Neural cell (in vitro differentiated cells): ENCODE measurements around the gene ASPM. TPM values are rescaled to one million over a fixed set of nuclear protein-coding genes. Genes with fewer than 3 reads are reported as not detected.

Experiments
- H2AFZ ChIP-seq: fragments of 200-600, 300-800 bp; sonication (generic), shearing (Covaris generic); 2 replicates; pipeline ENCODE4 v1.6.0; 2014; ENCODE audit warnings: low read depth, mild to moderate bottlenecking, antibody characterized with exemption, low read length, moderate library complexity
- H3F3A ChIP-seq: fragments of 200-600 bp; shearing (Covaris generic); 2 replicates; pipeline ENCODE4 v1.6.1; 2016; ENCODE audit warnings: mild to moderate bottlenecking, moderate library complexity, mixed read lengths, antibody characterized with exemption, low read length; ENCODE audit not compliant: insufficient read depth, poor library complexity, severe bottlenecking
- H3K27ac ChIP-seq: fragments of 200-600, 300-800 bp; sonication (generic), shearing (Covaris generic); 2 replicates; pipeline ENCODE4 v1.5.1; 2014; ENCODE audit warnings: mild to moderate bottlenecking, low read length, moderate library complexity
- H3K27me3 ChIP-seq: fragments of 300-800, 200-600 bp; sonication (generic), shearing (Covaris generic); 2 replicates; pipeline ENCODE4 v1.6.0; 2014; ENCODE audit warnings: mild to moderate bottlenecking, low read depth, low read length, moderate library complexity; ENCODE audit not compliant: insufficient read depth
- H3K36me3 ChIP-seq: fragments of 300-800, 200-600 bp; sonication (generic), shearing (Covaris generic); 2 replicates; pipeline ENCODE4 v1.5.1; 2014; ENCODE audit warnings: mild to moderate bottlenecking, antibody characterized with exemption, low read length, moderate library complexity; ENCODE audit not compliant: insufficient read depth
- H3K4me2 ChIP-seq: fragments of 300-800, 200-600 bp; sonication (generic), shearing (Covaris generic); 2 replicates; pipeline ENCODE4 v1.6.0; 2014; ENCODE audit warnings: mild to moderate bottlenecking, low read length
- H3K4me3 ChIP-seq: fragments of 300-800, 200-600 bp; sonication (generic), shearing (Covaris generic); 2 replicates; pipeline ENCODE4 v1.5.1; 2014; ENCODE audit warnings: mild to moderate bottlenecking, low read length, moderate library complexity
- H3K79me2 ChIP-seq: fragments of 200-600 bp; shearing (Covaris generic); replicated peaks from 2 replicates; pipeline ENCODE4 v1.6.0; 2014; ENCODE audit warnings: mild to moderate bottlenecking, low read length, moderate library complexity; ENCODE audit not compliant: insufficient read depth
- H3K9ac ChIP-seq: fragments of 300-800, 200-600 bp; sonication (generic), shearing (Covaris generic); 2 replicates; pipeline ENCODE4 v1.6.1; 2016; ENCODE audit warnings: mild to moderate bottlenecking, low read length, mixed read lengths
- H3K9me2 ChIP-seq: fragments of 200-600 bp; shearing (Covaris generic); 2 replicates; pipeline ENCODE4 v1.6.1; 2016; ENCODE audit warnings: mild to moderate bottlenecking, low read length, mixed read lengths; ENCODE audit not compliant: insufficient read depth
- H3K9me3 ChIP-seq: fragments of 200-600, 300-800 bp; sonication (generic), shearing (Covaris generic); 2 replicates; pipeline ENCODE4 v1.6.1; 2016; ENCODE audit warnings: mild to moderate bottlenecking, mixed run types, low read length, moderate library complexity, mixed read lengths
- H4K20me1 ChIP-seq: fragments of 200-600 bp; shearing (Covaris generic); 2 replicates; pipeline ENCODE4 v1.6.1; 2016; ENCODE audit warnings: mild to moderate bottlenecking, mixed run types; ENCODE audit not compliant: insufficient read depth
- CTCF ChIP-seq: fragments of 450-650 bp; IDR thresholded peaks from 2 replicates; pipeline ENCODE4 v1.5.1; 2014; ENCODE audit warnings: antibody characterized with exemption, mild to moderate bottlenecking, moderate library complexity; ENCODE audit not compliant: poor library complexity, severe bottlenecking
- EP300 ChIP-seq: fragments of 450-650 bp; conservative IDR thresholded peaks from 2 replicates; pipeline ENCODE4 v1.6.1; 2014; ENCODE audit warnings: antibody characterized with exemption, mild to moderate bottlenecking, moderate library complexity; ENCODE audit not compliant: poor library complexity, severe bottlenecking
- EZH2 ChIP-seq: fragments of 200-600, 300-800 bp; shearing (Covaris generic), sonication (generic); IDR thresholded peaks from 2 replicates; pipeline ENCODE4 v1.6.1; 2014; ENCODE audit warnings: antibody characterized with exemption, low read length, borderline replicate concordance, mild to moderate bottlenecking; ENCODE audit not compliant: insufficient read depth, poor library complexity, severe bottlenecking
- MXI1 ChIP-seq: fragments of 450-650 bp; conservative IDR thresholded peaks from 2 replicates; pipeline ENCODE4 v1.6.1; 2014; ENCODE audit warnings: antibody characterized with exemption, mild to moderate bottlenecking; ENCODE audit not compliant: poor library complexity, severe bottlenecking
- POLR2AphosphoS5 ChIP-seq: IDR thresholded peaks from 2 replicates; pipeline ENCODE4 v1.6.1; 2012
- RAD21 ChIP-seq: fragments of 450-650 bp; conservative IDR thresholded peaks from 2 replicates; pipeline ENCODE4 v1.6.1; 2014; ENCODE audit warnings: antibody characterized with exemption, mild to moderate bottlenecking, moderate library complexity
- SMC3 ChIP-seq: fragments of 450-650 bp; conservative IDR thresholded peaks from 2 replicates; pipeline ENCODE4 v1.6.1; 2014; ENCODE audit warnings: antibody characterized with exemption, mild to moderate bottlenecking, moderate library complexity; ENCODE audit not compliant: poor library complexity
- TAF1 ChIP-seq: IDR thresholded peaks from 2 replicates; pipeline ENCODE4 v1.6.1; 2012; ENCODE audit warnings: low read depth
- polyA plus RNA-seq: library from polyadenylated mRNA; depleted of rRNA; stranded (reverse); fragments of >200 nt; gene quantifications from 2 replicates; pipeline ENCODE4 v1.2.3, GENCODE V29; 2014
- TF ChIP-seq, protein P1 (sequence below): IDR thresholded peaks from 2 replicates; pipeline ENCODE4 v1.6.1; 2012; ENCODE audit warnings: borderline replicate concordance

ASPM gene
- polyA plus RNA-seq, 1 donor from 2014 or later: 0.87 TPM

DNA sequence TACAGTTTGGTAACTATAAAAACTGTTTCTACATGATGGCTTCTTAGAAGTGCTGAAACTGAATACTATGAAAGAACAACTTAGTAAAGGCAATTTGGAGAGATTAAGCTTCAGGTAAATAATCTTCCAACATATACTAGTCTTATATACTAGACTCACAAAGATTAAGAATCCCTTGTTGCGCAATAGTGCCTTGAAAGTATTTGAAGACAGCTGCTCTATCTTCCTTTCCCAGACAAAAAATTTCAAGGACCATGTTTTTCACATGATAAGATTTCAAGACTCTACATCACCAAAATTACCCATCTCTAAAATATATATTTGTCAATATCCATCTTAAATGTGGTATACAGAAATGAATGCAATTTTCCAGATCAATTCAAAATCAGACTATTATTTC is 37.7 kb upstream of the ASPM start:
- H3K27ac ChIP-seq: no peak overlapping the region
- no peaks in the 10 kb centered on the region for H3K9me2 ChIP-seq
- H3K9ac ChIP-seq: no peak overlapping the region
- no peaks in the 10 kb centered on the region for H3F3A ChIP-seq
- no peaks in the 10 kb centered on the region for H3K79me2 ChIP-seq
- no peak overlapping the region for H3K4me3 ChIP-seq
- H2AFZ ChIP-seq: no peak overlapping the region
- no peaks in the 10 kb centered on the region for H3K27me3 ChIP-seq
- no peaks in the 10 kb centered on the region for H4K20me1 ChIP-seq
- TF ChIP-seq EZH2 (no peak), CTCF (no peak), EP300 (no peak), TAF1 (no peak)
- peaks cover 24% of the 10 kb centered on the region for H3K36me3 ChIP-seq
- H3K9me3 ChIP-seq: no peaks in the 10 kb centered on the region
- no peak overlapping the region for H3K4me2 ChIP-seq

- H2AFZ ChIP-seq: no peak overlapping the region
- no peaks in the 10 kb centered on the region for H4K20me1 ChIP-seq
- no peak overlapping the region for H3K4me2 ChIP-seq
- no peak overlapping the region for H3K27ac ChIP-seq
- no peak overlapping the region for H3K4me3 ChIP-seq
- no peaks in the 10 kb centered on the region for H3K9me3 ChIP-seq
- H3K27me3 ChIP-seq: no peaks in the 10 kb centered on the region
- H3K36me3 ChIP-seq: peaks cover 24% of the 10 kb centered on the region
- no peaks in the 10 kb centered on the region for H3K79me2 ChIP-seq
- H3K9ac ChIP-seq: no peak overlapping the region
- H3K9me2 ChIP-seq: no peaks in the 10 kb centered on the region
- H3F3A ChIP-seq: no peaks in the 10 kb centered on the region
- TF ChIP-seq POLR2AphosphoS5 (no peak), RAD21 (no peak), MXI1 (no peak), EP300 (no peak), SMC3 (no peak)
- TF ChIP-seq, protein P1, sequence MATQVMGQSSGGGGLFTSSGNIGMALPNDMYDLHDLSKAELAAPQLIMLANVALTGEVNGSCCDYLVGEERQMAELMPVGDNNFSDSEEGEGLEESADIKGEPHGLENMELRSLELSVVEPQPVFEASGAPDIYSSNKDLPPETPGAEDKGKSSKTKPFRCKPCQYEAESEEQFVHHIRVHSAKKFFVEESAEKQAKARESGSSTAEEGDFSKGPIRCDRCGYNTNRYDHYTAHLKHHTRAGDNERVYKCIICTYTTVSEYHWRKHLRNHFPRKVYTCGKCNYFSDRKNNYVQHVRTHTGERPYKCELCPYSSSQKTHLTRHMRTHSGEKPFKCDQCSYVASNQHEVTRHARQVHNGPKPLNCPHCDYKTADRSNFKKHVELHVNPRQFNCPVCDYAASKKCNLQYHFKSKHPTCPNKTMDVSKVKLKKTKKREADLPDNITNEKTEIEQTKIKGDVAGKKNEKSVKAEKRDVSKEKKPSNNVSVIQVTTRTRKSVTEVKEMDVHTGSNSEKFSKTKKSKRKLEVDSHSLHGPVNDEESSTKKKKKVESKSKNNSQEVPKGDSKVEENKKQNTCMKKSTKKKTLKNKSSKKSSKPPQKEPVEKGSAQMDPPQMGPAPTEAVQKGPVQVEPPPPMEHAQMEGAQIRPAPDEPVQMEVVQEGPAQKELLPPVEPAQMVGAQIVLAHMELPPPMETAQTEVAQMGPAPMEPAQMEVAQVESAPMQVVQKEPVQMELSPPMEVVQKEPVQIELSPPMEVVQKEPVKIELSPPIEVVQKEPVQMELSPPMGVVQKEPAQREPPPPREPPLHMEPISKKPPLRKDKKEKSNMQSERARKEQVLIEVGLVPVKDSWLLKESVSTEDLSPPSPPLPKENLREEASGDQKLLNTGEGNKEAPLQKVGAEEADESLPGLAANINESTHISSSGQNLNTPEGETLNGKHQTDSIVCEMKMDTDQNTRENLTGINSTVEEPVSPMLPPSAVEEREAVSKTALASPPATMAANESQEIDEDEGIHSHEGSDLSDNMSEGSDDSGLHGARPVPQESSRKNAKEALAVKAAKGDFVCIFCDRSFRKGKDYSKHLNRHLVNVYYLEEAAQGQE: no peak
Measured at GRCh38 chr1:197183195-197183748, 36.8 kb upstream of the ASPM start.

GRCh38 chr1:197182716-197183115 is 36.2 kb upstream of the ASPM start:
- H4K20me1 ChIP-seq: no peaks in the 10 kb centered on the region
- H3F3A ChIP-seq: no peaks in the 10 kb centered on the region
- H3K4me3 ChIP-seq: no peak overlapping the region
- H3K27ac ChIP-seq: no peak overlapping the region
- TF ChIP-seq MXI1 (no peak), POLR2AphosphoS5 (no peak), EZH2 (no peak), RAD21 (no peak), TAF1 (no peak), EP300 (no peak), SMC3 (no peak), CTCF (no peak)
- TF ChIP-seq, protein P1: no peak
- no peak overlapping the region for H3K9ac ChIP-seq
- H2AFZ ChIP-seq: no peak overlapping the region
- no peaks in the 10 kb centered on the region for H3K27me3 ChIP-seq
- H3K9me2 ChIP-seq: no peaks in the 10 kb centered on the region
- peaks cover 19% of the 10 kb centered on the region for H3K36me3 ChIP-seq
- no peak overlapping the region for H3K4me2 ChIP-seq
- no peaks in the 10 kb centered on the region for H3K9me3 ChIP-seq
- H3K79me2 ChIP-seq: no peaks in the 10 kb centered on the region
